GM13977 (cell line): ENCODE data around the gene TMEM250.
"Not testable (repeated sequence)": the region's sequence is repeated elsewhere in the genome, so short reads cannot be mapped to it uniquely, and the experiment has no call there.

ENCODE experiments used
- DNase-seq: peaks from one replicate; pipeline ENCODE4 v3.0.0; 2012; ENCODE audit warnings: low spot score
- CTCF ChIP-seq: IDR thresholded peaks from 2 replicates; pipeline ENCODE4 v1.5.1; 2012; ENCODE audit warnings: mild to moderate bottlenecking, control low read depth; ENCODE audit not compliant: insufficient read depth; ENCODE audit errors: extremely low read depth, missing control alignments
- in situ Hi-C: fragments of 300-500 bp; cut with MboI; formaldehyde crosslinking; loops from one replicate; pipeline ENCODE4 v1.12.0; 2022; ENCODE audit warnings: low sequenced_read_pairs, low pct_unique_long_range_greater_than_20kb, mixed read lengths, inconsistent platforms; ENCODE audit not compliant: unreplicated experiment

Gene TMEM250

GRCh38 chr9:136107155-136107952, 11.3 kb downstream of the TMEM250 start:
- no peak for TF ChIP-seq CTCF
- peak; percentile 84 for DNase-seq
- in situ Hi-C loops = no loop called here

GRCh38 chr9:136105398-136106135, 13.1 kb downstream of the TMEM250 start:
- in situ Hi-C loops = no loop called here
- DNase-seq = no peak
- TF ChIP-seq CTCF = no peak

GRCh38 chr9:136104916-136105315, 13.8 kb downstream of the TMEM250 start:
- in situ Hi-C loops = no loop called here
- DNase-seq = no peak
- no peak for TF ChIP-seq CTCF

GRCh38 chr9:136104488-136104800, 14.2 kb downstream of the TMEM250 start:
- no peak for TF ChIP-seq CTCF
- DNase-seq = no peak
- in situ Hi-C loops = no loop called here

GRCh38 chr9:136103651-136104487, 14.8 kb downstream of the TMEM250 start:
- DNase-seq = no peak
- TF ChIP-seq CTCF = no peak
- in situ Hi-C loops = no loop called here

GRCh38 chr9:136101615-136102074, 17.0 kb downstream of the TMEM250 start:
- in situ Hi-C loops, DNase-seq: not testable (repeated sequence)
